Measurements from ENCODE around the gene ARMH2. TPM values are rescaled to one million over a fixed set of nuclear protein-coding genes. Genes with fewer than 3 reads are reported as not detected.
"Not testable (repeated sequence)": the region's sequence is repeated elsewhere in the genome, so short reads cannot be mapped to it uniquely, and the experiment has no call there.

ARMH2 gene
- total RNA-seq, 1 experiment from 2014 or later = not detected

DNA sequence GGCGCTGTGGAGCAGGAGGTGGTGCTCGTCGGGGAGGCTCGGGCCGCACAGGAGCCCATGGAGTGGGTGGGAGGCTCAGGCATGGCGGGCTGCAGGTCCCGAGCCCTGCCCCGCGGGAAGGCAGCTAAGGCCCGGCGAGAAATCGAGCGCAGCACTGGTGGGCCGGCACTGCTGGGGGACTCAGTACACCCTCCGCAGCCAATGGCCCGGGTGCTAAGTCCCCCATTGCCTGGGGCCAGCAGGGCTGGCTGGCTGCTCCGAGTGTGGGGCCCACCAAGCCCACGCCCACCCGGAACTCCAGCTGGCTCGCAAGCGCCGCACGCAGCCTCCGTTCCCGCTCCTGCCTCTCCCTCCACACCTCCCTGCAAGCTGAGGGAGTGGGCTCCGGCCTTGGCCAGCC is 32.7 kb downstream of the ARMH2 start:
- not testable (repeated sequence) for DNase-seq (ENCODE audit: low spot score)

DNA sequence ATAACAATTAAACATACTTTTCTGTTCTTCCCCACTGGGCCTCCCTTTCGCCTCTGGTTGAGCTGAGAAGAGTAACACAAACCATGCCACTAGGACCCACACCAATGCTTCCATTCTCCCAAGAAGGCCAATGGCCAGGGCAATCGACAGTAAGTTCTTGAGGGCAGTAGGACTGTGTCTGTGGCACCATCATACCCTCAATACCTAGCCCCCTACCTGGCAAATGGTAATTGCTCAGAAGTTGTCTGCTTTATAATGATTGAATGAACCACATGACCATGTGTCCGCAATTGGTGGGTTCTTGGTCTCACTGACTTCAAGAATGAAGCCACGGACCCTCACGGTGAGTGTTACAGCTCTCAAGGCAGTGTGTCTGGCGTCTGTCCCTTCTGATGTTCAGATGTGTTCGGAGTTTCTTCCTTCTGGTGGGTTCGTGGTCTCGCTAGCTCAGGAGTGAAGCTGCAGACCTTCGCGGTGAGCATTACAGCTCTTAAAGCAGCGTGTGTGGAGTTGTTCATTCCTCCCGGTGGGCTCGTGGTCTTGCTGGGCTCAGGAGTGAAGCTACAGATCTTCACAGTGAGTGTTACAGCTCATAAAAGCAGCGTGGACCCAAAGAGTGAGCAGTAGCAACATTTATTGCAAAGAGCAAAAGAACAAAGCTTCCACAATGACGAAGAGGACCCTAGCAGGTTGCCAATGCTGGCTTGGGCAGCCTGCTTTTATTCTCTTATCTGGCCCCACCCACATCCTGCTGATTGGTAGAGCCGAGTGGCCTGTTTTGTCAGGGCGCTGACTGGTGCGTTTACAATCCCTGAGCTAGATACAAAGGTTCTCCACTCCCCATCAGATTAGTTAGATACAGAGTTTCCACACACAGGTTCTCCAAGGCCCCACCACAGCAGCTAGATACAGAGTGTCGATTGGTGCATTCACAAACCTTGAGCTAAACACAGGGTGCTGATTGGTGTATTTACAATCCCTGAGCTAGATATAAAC is 33.6 kb downstream of the ARMH2 start:
- DNase-seq (ENCODE audit: low spot score) = not testable (repeated sequence)

DNA sequence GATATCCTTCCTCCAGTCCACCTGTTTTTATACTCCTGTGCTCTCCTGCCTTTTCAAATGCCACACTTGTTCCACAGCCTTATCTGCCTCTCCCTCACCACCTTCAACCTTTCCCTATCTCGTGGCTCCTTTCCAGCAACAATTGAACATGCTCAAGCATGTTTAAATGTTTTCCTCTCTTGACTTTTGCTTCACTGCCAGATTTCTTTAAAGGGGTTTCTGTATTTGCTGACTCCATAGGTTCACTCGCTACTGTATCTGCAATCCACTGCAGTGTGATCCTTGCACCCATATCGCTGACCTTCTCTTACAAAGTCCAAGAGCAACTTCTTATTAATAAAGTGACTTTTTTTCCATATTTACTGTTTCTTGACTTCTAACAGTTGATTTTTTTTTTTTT is 35.1 kb downstream of the ARMH2 start:
- no peak for DNase-seq (ENCODE audit: low spot score)

DNA sequence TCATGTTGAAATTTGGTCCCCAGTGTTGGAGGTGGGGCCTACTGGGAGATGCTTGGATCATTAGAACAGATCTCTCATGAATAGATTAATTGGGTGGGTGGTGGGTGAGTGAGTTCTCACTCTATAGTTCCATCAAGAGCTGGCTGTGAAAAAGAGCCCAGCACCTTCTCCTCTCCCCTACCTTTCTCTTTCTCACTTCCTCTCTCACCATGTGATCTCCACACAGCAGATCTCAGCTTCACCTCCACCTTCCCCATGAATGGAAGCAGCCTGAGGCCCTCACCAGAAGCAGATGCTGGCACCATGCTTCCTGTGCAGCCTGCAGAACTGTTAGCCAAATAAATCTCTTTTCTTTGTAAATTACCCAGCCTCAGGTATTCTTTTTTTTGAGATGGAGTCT is 36.9 kb downstream of the ARMH2 start:
- DNase-seq (ENCODE audit: low spot score) = no peak

DNA sequence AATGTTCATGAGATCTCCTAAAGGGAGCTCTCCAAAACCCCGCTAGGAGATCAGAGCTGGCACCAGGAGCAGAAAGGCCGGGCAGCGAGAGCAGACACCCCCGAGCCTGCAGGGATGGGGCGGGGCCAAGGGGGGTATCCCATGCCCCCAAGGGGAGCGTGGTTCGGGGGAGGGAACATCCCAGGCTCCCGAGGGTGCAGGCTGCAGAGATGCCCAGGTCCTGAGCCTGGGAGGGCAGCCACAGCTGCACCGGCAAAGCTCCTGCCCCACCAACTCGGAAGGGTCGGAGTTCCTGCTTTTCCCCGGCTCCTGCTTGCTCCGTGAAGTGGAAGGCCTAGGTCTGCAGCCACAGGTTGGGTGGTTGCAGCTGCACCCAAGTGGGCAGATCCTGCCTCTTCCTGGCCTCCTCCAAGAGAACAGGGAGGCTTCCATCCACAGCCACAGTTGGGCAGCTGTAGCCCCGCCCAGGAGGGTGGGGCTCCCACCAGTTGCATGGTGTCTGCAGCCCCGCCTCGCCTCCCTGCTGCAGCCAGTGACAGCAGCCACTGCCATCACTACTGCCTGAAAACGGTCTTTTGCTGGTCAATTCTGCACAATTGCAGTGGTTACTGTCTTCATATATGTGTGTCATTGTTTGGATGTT is 37.4 kb downstream of the ARMH2 start:
- no peak for DNase-seq (ENCODE audit: low spot score)

DNA sequence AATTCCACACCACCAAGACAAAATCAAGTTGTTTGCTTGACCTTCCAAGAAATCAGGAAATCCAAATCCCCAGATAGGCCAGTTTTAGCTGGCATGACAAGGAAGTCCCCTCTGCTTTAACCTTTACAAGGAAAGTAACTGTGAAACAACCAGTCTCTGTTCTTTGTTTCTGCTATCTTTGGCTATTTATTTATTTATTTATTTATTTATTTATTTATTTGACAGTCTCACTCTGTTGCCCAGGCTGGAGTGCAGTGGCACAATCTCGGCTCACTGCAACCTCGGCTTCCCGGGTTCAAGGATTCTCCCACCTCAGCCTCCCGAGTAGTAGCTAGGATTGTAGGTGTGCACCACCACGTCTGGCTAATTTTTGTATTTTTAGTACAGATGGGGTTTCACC is 38.5 kb downstream of the ARMH2 start:
- no peak for DNase-seq (ENCODE audit: low spot score)

DNA sequence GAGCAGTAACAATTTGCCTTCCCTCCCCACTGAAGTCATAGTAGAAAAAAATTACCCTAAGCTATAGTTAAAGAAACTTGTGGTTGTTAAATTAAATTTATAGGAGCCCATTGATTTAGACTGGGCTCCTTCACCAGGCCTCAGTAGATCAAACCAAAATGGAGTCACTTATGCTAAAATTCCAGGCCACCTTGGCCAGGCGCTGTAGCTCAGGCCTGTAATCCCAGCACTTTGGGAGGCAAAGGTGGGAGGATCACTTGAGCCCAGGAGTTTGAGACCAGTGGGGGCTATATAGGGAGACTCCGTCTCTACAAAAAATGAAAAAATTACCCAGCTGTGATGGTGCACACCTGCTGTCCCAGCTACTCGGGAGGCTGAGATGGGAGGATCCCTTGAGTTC is 39.0 kb downstream of the ARMH2 start:
- no peak for DNase-seq (ENCODE audit: low spot score)

DNA sequence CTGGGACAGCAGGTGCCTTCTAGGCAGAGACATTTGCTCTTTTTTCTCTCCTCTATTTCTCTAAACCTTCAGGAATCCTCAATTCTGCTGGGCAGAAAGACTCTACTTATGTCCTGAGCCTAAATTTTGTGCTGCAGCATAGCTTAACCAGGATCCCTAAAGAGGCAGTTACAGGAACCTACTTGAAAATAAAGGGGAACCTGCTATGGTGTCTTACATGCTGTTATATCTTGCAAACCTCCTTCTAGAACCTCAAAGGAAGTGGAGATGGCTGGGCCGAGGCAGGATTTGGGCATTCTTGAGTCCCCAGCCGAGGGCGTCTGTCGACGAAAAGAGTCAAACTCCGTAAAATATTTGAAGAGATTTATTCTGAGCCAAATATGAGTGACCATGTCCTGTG is 41.1 kb downstream of the ARMH2 start:
- no peak for DNase-seq (ENCODE audit: low spot score)

DNA sequence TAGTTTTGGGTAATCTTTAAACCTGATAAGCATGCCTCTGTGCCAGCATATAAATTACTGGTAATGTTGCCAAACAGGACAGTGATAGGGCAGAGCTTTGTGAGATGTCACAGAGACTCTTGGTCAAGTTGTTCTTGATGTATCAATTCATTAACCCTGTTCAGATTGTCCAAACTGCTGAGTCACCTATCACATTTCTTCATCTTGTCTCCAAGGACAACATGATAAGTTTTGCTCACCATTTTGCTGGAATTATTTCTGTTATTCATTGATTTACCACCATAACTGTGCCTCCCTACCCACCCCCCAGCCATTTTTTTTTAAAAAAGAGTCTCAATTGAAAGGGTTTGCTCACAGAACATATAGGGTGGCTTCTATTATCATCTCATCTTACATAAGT is 43.4 kb downstream of the ARMH2 start:
- peak; percentile 10 for DNase-seq (ENCODE audit: low spot score)

DNA sequence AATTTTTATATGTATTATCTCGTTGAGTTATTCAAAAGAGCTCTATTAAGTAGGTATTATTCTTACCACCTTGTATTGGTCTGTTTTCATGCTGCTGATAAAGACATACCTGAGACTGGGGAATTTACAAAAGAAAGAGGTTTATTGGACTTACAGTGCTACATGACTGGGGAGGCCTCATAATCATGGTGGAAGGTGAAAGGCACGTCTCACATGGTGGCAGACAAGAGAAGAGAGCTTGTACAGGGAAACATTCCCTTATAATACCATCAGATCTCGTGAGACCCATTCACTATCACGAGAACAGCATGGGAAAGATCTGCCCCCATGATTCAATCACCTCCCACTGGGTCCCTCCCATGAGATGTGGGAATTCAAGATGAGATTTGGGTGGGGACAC is 44.3 kb downstream of the ARMH2 start:
- not testable (repeated sequence) for DNase-seq (ENCODE audit: low spot score)

DNA sequence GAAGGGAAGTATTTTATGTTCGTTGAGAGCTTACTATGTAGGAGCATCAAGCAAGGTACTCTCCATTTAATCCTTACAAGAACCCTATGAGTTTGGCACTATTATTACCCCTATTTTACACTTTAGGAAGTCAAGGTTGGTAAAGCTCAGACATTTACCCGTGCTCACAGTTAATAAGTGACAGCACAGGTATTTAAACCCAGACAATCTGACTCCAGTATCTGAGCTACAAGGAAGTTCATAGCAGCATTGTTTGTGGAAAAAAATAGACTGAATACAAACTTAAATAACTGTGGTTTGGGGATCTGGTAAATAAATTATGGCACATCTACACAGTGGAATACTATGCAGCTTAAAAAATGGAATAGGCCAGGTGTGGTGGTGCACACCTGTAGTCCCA is 45.2 kb downstream of the ARMH2 start:
- DNase-seq (ENCODE audit: low spot score) = no peak

DNA sequence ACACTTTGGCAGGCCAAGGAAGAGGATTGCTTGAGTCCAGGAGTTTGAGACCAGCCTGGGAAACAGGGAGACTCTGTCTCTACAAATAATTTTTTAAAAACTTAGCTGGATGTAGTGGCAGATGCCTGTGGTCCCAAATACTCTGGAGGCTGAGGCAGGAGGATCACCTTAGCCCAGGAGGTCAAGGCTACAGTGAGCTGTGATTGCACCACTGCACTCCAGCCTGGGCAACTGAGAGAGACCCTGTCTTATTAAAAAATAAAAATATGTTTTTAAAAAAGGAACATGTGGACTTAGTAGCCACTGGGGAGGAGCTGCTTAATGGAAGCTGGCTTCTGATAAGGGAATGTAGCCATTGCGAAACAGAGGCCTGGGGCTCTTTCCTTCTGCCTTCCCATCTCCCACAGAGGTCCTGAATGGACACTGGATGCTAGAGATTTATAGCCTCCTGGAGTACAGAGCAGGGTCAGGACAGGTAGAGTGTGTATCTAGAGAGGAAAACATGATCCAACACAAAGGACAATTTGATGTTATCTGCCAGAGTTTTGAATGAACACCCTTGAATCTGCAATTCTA is 45.7 kb downstream of the ARMH2 start:
- no peak for DNase-seq (ENCODE audit: low spot score)

DNA sequence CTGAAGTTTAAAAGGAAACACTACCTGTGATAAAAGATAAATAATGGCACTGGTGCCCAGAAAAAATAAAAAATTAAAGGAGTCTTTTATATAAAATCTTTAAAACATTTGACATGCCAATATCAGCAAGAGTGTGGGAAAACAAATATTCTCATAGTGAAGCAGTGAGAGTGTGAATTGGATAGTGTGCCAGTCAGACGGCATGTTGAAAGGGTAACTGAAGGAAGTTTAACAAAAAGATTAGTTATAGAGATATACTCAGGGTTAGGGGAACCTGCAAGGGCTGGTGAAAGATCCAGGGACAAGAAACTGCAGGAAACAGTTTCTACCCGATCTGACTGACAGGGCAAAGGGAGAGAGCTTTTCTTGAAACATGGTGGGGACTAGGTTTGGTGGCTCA is 46.2 kb downstream of the ARMH2 start:
- no peak for DNase-seq (ENCODE audit: low spot score)

DNA sequence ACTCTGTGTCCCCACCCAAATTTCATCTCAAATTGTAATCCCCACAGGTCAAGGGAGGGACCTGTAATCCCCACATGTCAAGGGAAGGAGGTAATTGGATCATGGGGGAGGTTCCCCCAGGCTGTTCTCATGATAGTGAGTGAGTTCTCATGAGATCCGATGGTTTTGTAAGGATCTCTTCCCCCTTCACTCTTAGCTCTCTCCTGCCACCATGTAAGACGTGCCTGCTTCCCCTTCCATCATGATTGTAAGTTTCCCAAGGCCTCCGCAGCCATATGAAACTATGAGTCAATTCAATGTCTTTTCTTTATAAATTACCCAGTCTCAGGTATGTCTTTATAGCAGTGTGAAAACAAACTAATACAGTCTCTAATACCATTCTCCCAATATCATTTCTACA is 47.8 kb downstream of the ARMH2 start:
- not testable (repeated sequence) for DNase-seq (ENCODE audit: low spot score)

DNA sequence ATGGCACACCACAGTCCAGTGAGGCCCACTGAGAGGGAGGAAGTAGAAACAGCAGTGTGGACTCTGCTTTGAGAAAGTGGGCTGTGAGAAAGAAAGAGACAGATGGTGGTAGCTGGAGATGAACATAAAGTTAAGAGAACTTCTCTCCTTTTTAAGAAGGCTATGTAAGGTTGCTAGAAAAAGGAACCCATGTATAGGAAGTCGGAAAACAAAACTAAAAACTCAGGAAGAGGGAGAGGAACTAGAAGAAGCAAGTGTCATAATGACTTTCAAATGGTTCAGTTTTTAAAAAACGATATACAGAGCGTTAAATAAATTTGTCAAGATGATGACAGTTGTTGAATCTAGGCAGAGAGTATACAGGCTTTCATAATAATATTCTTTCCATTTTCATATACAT is 49.4 kb downstream of the ARMH2 start:
- no peak for DNase-seq (ENCODE audit: low spot score)

Other genes with a start within 250 kb of the ARMH2 start
- 0.08 and 0.31 TPM in 2 replicates for gene KIAA0319, start 152.7 kb downstream of the ARMH2 start, total RNA-seq (2014; rRNA removed; shearing (Covaris generic))
- 13.3 and 14.4 TPM in 2 replicates for gene TDP2, start 132.0 kb downstream of the ARMH2 start, total RNA-seq (2014; rRNA removed; shearing (Covaris generic))
- 8.7 and 9.9 TPM in 2 replicates for gene ACOT13, start 131.8 kb downstream of the ARMH2 start, total RNA-seq (2014; rRNA removed; shearing (Covaris generic))
- 50.6 and 52.4 TPM in 2 replicates for gene C6orf62, start 79.8 kb downstream of the ARMH2 start, total RNA-seq (2014; rRNA removed; shearing (Covaris generic))
- 43.3 and 47.5 TPM in 2 replicates for gene GMNN, start 24.0 kb downstream of the ARMH2 start, total RNA-seq (2014; rRNA removed; shearing (Covaris generic))
- gene RIPOR2, start 137.0 kb upstream of the ARMH2 start, total RNA-seq (2014; rRNA removed; shearing (Covaris generic)) = 0.20 and 0.29 TPM in 2 replicates

All from HT-29 (cell line).